Lower leg skin (tissue), 4 donors: Measurements from ENCODE around the gene FLNC. TPM values are rescaled to one million over a fixed set of nuclear protein-coding genes. Genes with fewer than 3 reads are reported as not detected.
A peak's percentile ranks its signal among the peaks of the same experiment; 100 is the strongest.

Experiments used
- DNase-seq, 2 donors: peaks; one replicate each; pipeline ENCODE4 v3.0.0-alpha.2; 2019; ENCODE audit warnings: low spot score in 2 of 2
- H3K4me3 ChIP-seq: fragments of 200-600 bp; sonication (generic); 2 replicates; pipeline ENCODE4 v1.5.1; 2017; ENCODE audit warnings: mild to moderate bottlenecking, low read depth; ENCODE audit not compliant: poor library complexity, severe bottlenecking
- POLR2A ChIP-seq, 2 donors: fragments of 450-650 bp; IDR thresholded peaks; one replicate each; pipeline ENCODE4 v1.6.1; 2016 to 2017; ENCODE audit warnings: antibody characterized with exemption in 2 of 2, mild to moderate bottlenecking in 1 of 2, moderate library complexity in 1 of 2
- WGBS, 2 donors: methylation state at CpG; one replicate each; pipeline ENCODE4 v1.1.5; 2018; 5-methylcytosine and 5-hydroxymethylcytosine counted together
- intact Hi-C: fragments of 100-400 bp; cut with DNase I; formaldehyde crosslinking; loops from one replicate; pipeline ENCODE4 v1.15.0; 2023; ENCODE audit warnings: low total_unique reads
- total RNA-seq, 4 donors: library from RNA; depleted of rRNA; stranded (reverse); fragments of >200 nt; gene quantifications; one replicate each; pipeline ENCODE4 v1.1.0, GENCODE V29; 2016
- TF ChIP-seq, protein P1 (sequence below), 3 donors: fragments of 450-650 bp; IDR thresholded peaks; one replicate each; pipeline ENCODE4 v1.5.1; 2016; ENCODE audit warnings: antibody characterized with exemption in 3 of 3, mild to moderate bottlenecking in 3 of 3, moderate library complexity in 2 of 3

FLNC gene
- total RNA-seq, 4 donors from 2014 or later = 5.0 to 11.1 (median 6.2) TPM

DNA sequence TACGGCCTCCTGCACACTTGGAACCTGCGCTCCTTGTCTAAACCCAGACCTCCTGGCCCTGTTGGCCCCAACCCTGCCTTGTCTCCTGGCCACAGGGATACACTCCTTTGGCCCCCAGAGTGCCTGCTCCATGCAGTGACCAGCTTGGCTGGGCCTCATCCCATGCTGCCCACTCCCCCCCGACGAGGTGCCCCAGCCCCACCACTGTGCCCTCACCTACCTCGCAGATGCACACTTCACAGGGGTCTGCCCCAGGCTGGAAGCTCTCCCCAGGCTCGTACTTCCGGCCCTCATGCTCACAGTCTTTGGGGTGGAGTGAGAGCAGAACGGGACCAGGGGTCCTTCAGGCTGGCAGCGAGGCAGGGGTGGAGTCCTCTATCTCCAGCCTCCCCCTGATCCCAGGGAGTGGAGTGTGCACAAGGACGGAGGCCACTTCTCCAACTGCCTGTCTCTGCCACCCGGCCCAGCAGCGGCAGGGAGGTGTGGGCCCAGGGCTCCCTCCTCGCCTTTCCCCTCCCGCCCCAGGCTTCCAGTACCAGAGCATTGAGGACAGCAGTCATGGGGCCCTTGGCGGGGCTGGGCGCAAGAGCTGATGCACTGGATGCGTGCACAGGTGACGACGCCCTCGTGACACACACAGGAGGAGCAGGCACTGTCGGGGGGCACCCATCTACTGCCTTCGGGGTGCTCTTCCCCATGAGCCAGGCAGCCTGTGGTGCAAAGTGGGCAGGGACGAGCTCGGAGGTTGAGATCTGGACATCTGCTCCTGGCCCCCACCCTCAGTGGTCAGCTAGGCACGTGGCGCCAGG lies 54.6 kb downstream of the FLNC start:
- H3K4me3 ChIP-seq = no peak overlapping the region
- 71 to 73% methylated on average over 20 to 26 of the region's 26 CpGs for WGBS, 2 donors
- intact Hi-C loops = loop anchor here (10.0 kb wide), 2 partner anchors 280 to 410 kb away; partner anchors contain the start of gene METTL2B
- DNase-seq = no peak
- TF ChIP-seq POLR2A (IDR thresholded peaks at IDR 0.05) = no peak
- TF ChIP-seq, protein P1, sequence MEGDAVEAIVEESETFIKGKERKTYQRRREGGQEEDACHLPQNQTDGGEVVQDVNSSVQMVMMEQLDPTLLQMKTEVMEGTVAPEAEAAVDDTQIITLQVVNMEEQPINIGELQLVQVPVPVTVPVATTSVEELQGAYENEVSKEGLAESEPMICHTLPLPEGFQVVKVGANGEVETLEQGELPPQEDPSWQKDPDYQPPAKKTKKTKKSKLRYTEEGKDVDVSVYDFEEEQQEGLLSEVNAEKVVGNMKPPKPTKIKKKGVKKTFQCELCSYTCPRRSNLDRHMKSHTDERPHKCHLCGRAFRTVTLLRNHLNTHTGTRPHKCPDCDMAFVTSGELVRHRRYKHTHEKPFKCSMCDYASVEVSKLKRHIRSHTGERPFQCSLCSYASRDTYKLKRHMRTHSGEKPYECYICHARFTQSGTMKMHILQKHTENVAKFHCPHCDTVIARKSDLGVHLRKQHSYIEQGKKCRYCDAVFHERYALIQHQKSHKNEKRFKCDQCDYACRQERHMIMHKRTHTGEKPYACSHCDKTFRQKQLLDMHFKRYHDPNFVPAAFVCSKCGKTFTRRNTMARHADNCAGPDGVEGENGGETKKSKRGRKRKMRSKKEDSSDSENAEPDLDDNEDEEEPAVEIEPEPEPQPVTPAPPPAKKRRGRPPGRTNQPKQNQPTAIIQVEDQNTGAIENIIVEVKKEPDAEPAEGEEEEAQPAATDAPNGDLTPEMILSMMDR (IDR thresholded peaks at IDR 0.05) = no peak

DNA sequence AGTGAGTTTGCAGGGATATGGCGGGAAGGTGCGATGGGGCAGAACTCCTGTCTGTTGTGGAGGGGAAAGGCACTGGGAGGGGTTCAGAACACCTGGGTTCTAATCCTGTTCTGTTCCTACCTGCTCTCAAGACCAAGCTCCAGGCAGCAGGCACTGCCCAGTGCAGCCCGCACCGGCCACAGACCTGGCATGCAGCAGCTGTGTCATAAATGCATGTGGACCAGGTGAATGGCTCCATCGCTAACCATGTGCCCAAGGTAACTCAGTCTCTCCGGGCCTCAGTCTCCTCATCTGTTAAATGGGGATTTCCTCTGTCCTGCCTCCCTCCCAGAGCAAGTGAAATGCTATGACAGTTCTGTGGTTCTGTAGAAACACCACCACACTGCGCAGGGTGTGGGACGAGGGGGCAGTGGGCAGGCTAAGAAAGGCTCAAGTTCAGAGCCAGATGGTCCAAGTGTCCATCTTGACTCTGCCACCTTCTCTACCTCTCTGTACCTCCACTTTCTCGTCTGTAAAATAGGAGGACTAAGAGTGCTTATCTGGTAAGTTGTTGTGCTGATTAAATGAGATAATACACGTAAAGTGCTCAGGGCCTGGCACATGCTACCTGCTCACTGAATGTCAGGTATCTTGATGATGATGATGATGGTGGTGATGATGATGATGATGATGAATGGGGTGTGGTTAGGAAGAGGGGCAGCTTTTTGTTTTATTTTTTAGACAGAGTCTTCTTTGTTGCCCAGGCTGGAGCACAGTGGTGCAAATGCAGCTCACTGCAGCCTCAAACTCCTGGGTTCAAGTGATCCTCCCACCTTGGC lies 55.4 kb downstream of the FLNC start:
- intact Hi-C loops = loop anchor here (10.0 kb wide), 2 partner anchors 281 to 411 kb away; partner anchors contain the start of gene METTL2B
- TF ChIP-seq, protein P1 (IDR thresholded peaks at IDR 0.05) = no peak
- no peak for TF ChIP-seq POLR2A (IDR thresholded peaks at IDR 0.05)
- no peak overlapping the region for H3K4me3 ChIP-seq
- 90 to 94% methylated on average over 10 of the region's 10 CpGs for WGBS, 2 donors
- DNase-seq = no peak

DNA sequence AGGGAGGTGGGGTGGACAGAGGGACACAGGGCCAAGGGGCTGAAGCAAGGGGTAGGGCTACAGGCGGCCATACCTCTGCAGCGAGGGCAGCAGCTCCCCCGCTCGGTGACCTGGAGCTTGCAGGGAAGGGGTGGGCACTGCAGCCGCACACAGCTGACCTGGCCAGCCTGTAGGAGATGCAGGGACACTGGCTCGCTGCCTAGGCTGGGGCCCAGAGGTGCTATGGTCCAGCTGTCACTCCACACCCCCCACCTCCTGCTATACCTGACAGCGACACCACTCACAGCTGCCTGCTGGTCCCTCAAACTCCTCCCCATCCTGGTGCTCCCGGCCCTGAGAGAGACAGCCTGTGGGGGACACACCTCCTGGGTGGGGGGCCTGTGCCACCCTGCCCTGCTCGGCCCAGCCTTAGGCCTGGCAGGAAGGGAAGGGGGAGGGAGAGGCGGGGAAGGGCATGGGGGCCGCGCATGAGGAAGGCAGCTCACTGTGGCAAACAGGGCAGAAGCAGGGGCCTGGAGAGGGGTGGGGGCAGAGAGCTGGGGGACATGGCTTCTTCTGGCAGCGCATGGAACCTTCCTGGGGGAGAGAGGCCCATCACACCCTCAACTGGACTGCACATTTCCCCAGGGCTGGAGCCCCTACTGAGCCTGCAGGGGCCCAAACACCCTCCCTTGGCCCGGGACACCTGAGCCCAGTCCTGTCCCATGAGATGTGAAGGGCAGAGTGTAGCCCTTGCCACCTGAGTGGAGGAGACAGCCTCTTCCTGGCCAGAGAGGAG lies 56.4 kb downstream of the FLNC start:
- no peak for DNase-seq

DNA sequence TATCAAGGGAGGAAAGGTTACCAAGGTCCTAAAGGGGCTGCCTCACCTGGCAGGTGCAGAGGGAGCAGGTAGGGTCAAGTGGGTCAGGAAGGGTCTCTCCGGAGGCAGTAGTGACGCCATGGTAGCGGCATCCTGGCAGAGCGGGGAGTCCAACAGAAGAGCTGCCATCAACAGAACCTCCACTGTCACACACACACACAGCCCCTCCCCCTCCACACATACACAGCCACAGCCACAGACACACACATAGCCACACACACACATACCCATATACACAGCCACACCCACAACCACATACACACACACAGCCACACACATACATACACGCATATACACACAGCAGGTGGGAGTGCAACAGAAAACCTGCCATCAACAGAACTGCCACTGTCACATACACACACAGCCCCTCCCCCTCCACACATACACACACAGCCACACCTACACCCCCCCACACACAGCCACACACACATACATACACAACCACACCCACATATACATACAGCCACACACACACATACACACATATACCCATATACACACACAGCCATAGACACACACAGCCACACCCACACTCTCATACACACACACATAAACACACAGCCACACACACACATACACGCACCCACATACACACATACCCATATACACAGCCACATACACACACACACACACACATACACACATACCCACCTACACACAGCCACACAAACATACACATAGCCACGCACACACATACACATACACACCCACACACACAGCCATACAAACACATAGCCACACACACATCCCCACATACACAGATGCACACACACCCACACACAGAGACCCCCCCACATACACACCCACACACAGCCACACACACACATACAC lies 57.2 kb downstream of the FLNC start:
- WGBS, 2 donors = 88 to 95% methylated on average over 7 of the region's 7 CpGs
- no peak overlapping the region for H3K4me3 ChIP-seq
- intact Hi-C loops = loop anchor here (10.0 kb wide), 2 partner anchors 283 to 413 kb away; partner anchors contain the start of gene METTL2B
- no peak for DNase-seq
- TF ChIP-seq, protein P1 (IDR thresholded peaks at IDR 0.05) = peak in 1 of 3 donors; percentile 27
- no peak for TF ChIP-seq POLR2A (IDR thresholded peaks at IDR 0.05)

More for the DNA sequence above, 56.4 kb downstream of the FLNC start:
- intact Hi-C loops = loop anchor here (10.0 kb wide), 2 partner anchors 282 to 412 kb away; partner anchors contain the start of gene METTL2B
- no peak overlapping the region for H3K4me3 ChIP-seq
- 69 to 74% methylated on average over 12 to 14 of the region's 14 CpGs for WGBS, 2 donors
- TF ChIP-seq, protein P1 (IDR thresholded peaks at IDR 0.05) = no peak
- TF ChIP-seq POLR2A (IDR thresholded peaks at IDR 0.05) = no peak
